ENCODE data around the gene TIMP2.
"Not testable (repeated sequence)": the region's sequence is repeated elsewhere in the genome, so short reads cannot be mapped to it uniquely, and the experiment has no call there.

TIMP2 gene

GRCh38 chr17:78875363-78876093 is 49.7 kb downstream of the TIMP2 start:
- no peak for TF ChIP-seq ZNF274 (IDR thresholded peaks at IDR 0.05; ENCODE audit: low read depth, low read length)

GRCh38 chr17:78873519-78874340 is 51.5 kb downstream of the TIMP2 start:
- no peak for TF ChIP-seq ZNF274 (IDR thresholded peaks at IDR 0.05; ENCODE audit: low read depth, low read length)
- H3K4me3 ChIP-seq (ENCODE audit: low read length), result no peak overlapping the region

More at GRCh38 chr17:78875363-78876093, 49.7 kb downstream of the TIMP2 start:
- H3K4me3 ChIP-seq (ENCODE audit: low read length), result no peak overlapping the region

- no peak for TF ChIP-seq ZNF274 (IDR thresholded peaks at IDR 0.05; ENCODE audit: low read depth, low read length)
- H3K4me3 ChIP-seq (ENCODE audit: low read length), result no peak overlapping the region
Observed at GRCh38 chr17:78872486-78872885, 52.7 kb downstream of the TIMP2 start.

GRCh38 chr17:78870621-78871020 is 54.6 kb downstream of the TIMP2 start:
- no peak for TF ChIP-seq ZNF274 (IDR thresholded peaks at IDR 0.05; ENCODE audit: low read depth, low read length)
- no peak overlapping the region for H3K4me3 ChIP-seq (ENCODE audit: low read length)

GRCh38 chr17:78868391-78868790 is 56.8 kb downstream of the TIMP2 start:
- no peak for TF ChIP-seq ZNF274 (IDR thresholded peaks at IDR 0.05; ENCODE audit: low read depth, low read length)
- no peak overlapping the region for H3K4me3 ChIP-seq (ENCODE audit: low read length)

GRCh38 chr17:78867046-78867445 is 58.1 kb downstream of the TIMP2 start:
- H3K4me3 ChIP-seq (ENCODE audit: low read length), result not testable (repeated sequence)

- no peak for TF ChIP-seq ZNF274 (IDR thresholded peaks at IDR 0.05; ENCODE audit: low read depth, low read length)
- no peak overlapping the region for H3K4me3 ChIP-seq (ENCODE audit: low read length)
Observed at GRCh38 chr17:78865682-78866390, 59.4 kb downstream of the TIMP2 start.

GRCh38 chr17:78864117-78864516 is 61.1 kb downstream of the TIMP2 start:
- H3K4me3 ChIP-seq (ENCODE audit: low read length), result no peak overlapping the region
- no peak for TF ChIP-seq ZNF274 (IDR thresholded peaks at IDR 0.05; ENCODE audit: low read depth, low read length)

- no peak overlapping the region for H3K4me3 ChIP-seq (ENCODE audit: low read length)
- no peak for TF ChIP-seq ZNF274 (IDR thresholded peaks at IDR 0.05; ENCODE audit: low read depth, low read length)
Observed at GRCh38 chr17:78862073-78863023, 62.8 kb downstream of the TIMP2 start.

- H3K4me3 ChIP-seq (ENCODE audit: low read length), result no peak overlapping the region
- TF ChIP-seq ZNF274 (IDR thresholded peaks at IDR 0.05; ENCODE audit: low read depth, low read length), result no peak
Observed at GRCh38 chr17:78861229-78861628, 64.0 kb downstream of the TIMP2 start.

GRCh38 chr17:78859051-78859450 is 66.1 kb downstream of the TIMP2 start:
- no peak for TF ChIP-seq ZNF274 (IDR thresholded peaks at IDR 0.05; ENCODE audit: low read depth, low read length)
- H3K4me3 ChIP-seq (ENCODE audit: low read length), result no peak overlapping the region

GRCh38 chr17:78857266-78857665 is 67.9 kb downstream of the TIMP2 start:
- TF ChIP-seq ZNF274 (IDR thresholded peaks at IDR 0.05; ENCODE audit: low read depth, low read length), result no peak
- no peak overlapping the region for H3K4me3 ChIP-seq (ENCODE audit: low read length)

- no peak for TF ChIP-seq ZNF274 (IDR thresholded peaks at IDR 0.05; ENCODE audit: low read depth, low read length)
- H3K4me3 ChIP-seq (ENCODE audit: low read length), result no peak overlapping the region
Observed at GRCh38 chr17:78855561-78856165, 69.5 kb downstream of the TIMP2 start.

Measured in GM08714 (cell line).